Neural cell (in vitro differentiated cells): ENCODE measurements around the gene KNSTRN. TPM values are rescaled to one million over a fixed set of nuclear protein-coding genes. Genes with fewer than 3 reads are reported as not detected.

Experiments
- H2AFZ ChIP-seq: fragments of 200-600, 300-800 bp; sonication (generic), shearing (Covaris generic); 2 replicates; pipeline ENCODE4 v1.6.0; 2014; ENCODE audit warnings: low read depth, mild to moderate bottlenecking, antibody characterized with exemption, low read length, moderate library complexity
- H3F3A ChIP-seq: fragments of 200-600 bp; shearing (Covaris generic); 2 replicates; pipeline ENCODE4 v1.6.1; 2016; ENCODE audit warnings: mild to moderate bottlenecking, moderate library complexity, mixed read lengths, antibody characterized with exemption, low read length; ENCODE audit not compliant: insufficient read depth, poor library complexity, severe bottlenecking
- H3K27ac ChIP-seq: fragments of 200-600, 300-800 bp; sonication (generic), shearing (Covaris generic); 2 replicates; pipeline ENCODE4 v1.5.1; 2014; ENCODE audit warnings: mild to moderate bottlenecking, low read length, moderate library complexity
- H3K27me3 ChIP-seq: fragments of 300-800, 200-600 bp; sonication (generic), shearing (Covaris generic); 2 replicates; pipeline ENCODE4 v1.6.0; 2014; ENCODE audit warnings: mild to moderate bottlenecking, low read depth, low read length, moderate library complexity; ENCODE audit not compliant: insufficient read depth
- H3K36me3 ChIP-seq: fragments of 300-800, 200-600 bp; sonication (generic), shearing (Covaris generic); 2 replicates; pipeline ENCODE4 v1.5.1; 2014; ENCODE audit warnings: mild to moderate bottlenecking, antibody characterized with exemption, low read length, moderate library complexity; ENCODE audit not compliant: insufficient read depth
- H3K4me2 ChIP-seq: fragments of 300-800, 200-600 bp; sonication (generic), shearing (Covaris generic); 2 replicates; pipeline ENCODE4 v1.6.0; 2014; ENCODE audit warnings: mild to moderate bottlenecking, low read length
- H3K4me3 ChIP-seq: fragments of 300-800, 200-600 bp; sonication (generic), shearing (Covaris generic); 2 replicates; pipeline ENCODE4 v1.5.1; 2014; ENCODE audit warnings: mild to moderate bottlenecking, low read length, moderate library complexity
- H3K79me2 ChIP-seq: fragments of 200-600 bp; shearing (Covaris generic); replicated peaks from 2 replicates; pipeline ENCODE4 v1.6.0; 2014; ENCODE audit warnings: mild to moderate bottlenecking, low read length, moderate library complexity; ENCODE audit not compliant: insufficient read depth
- H3K9ac ChIP-seq: fragments of 300-800, 200-600 bp; sonication (generic), shearing (Covaris generic); 2 replicates; pipeline ENCODE4 v1.6.1; 2016; ENCODE audit warnings: mild to moderate bottlenecking, low read length, mixed read lengths
- H3K9me2 ChIP-seq: fragments of 200-600 bp; shearing (Covaris generic); 2 replicates; pipeline ENCODE4 v1.6.1; 2016; ENCODE audit warnings: mild to moderate bottlenecking, low read length, mixed read lengths; ENCODE audit not compliant: insufficient read depth
- H3K9me3 ChIP-seq: fragments of 200-600, 300-800 bp; sonication (generic), shearing (Covaris generic); 2 replicates; pipeline ENCODE4 v1.6.1; 2016; ENCODE audit warnings: mild to moderate bottlenecking, mixed run types, low read length, moderate library complexity, mixed read lengths
- H4K20me1 ChIP-seq: fragments of 200-600 bp; shearing (Covaris generic); 2 replicates; pipeline ENCODE4 v1.6.1; 2016; ENCODE audit warnings: mild to moderate bottlenecking, mixed run types; ENCODE audit not compliant: insufficient read depth
- CTCF ChIP-seq: fragments of 450-650 bp; IDR thresholded peaks from 2 replicates; pipeline ENCODE4 v1.5.1; 2014; ENCODE audit warnings: antibody characterized with exemption, mild to moderate bottlenecking, moderate library complexity; ENCODE audit not compliant: poor library complexity, severe bottlenecking
- EP300 ChIP-seq: fragments of 450-650 bp; conservative IDR thresholded peaks from 2 replicates; pipeline ENCODE4 v1.6.1; 2014; ENCODE audit warnings: antibody characterized with exemption, mild to moderate bottlenecking, moderate library complexity; ENCODE audit not compliant: poor library complexity, severe bottlenecking
- EZH2 ChIP-seq: fragments of 200-600, 300-800 bp; shearing (Covaris generic), sonication (generic); IDR thresholded peaks from 2 replicates; pipeline ENCODE4 v1.6.1; 2014; ENCODE audit warnings: antibody characterized with exemption, low read length, borderline replicate concordance, mild to moderate bottlenecking; ENCODE audit not compliant: insufficient read depth, poor library complexity, severe bottlenecking
- MXI1 ChIP-seq: fragments of 450-650 bp; conservative IDR thresholded peaks from 2 replicates; pipeline ENCODE4 v1.6.1; 2014; ENCODE audit warnings: antibody characterized with exemption, mild to moderate bottlenecking; ENCODE audit not compliant: poor library complexity, severe bottlenecking
- POLR2AphosphoS5 ChIP-seq: IDR thresholded peaks from 2 replicates; pipeline ENCODE4 v1.6.1; 2012
- RAD21 ChIP-seq: fragments of 450-650 bp; conservative IDR thresholded peaks from 2 replicates; pipeline ENCODE4 v1.6.1; 2014; ENCODE audit warnings: antibody characterized with exemption, mild to moderate bottlenecking, moderate library complexity
- REST ChIP-seq: IDR thresholded peaks from 2 replicates; pipeline ENCODE4 v1.6.1; 2012; ENCODE audit warnings: borderline replicate concordance
- SMC3 ChIP-seq: fragments of 450-650 bp; conservative IDR thresholded peaks from 2 replicates; pipeline ENCODE4 v1.6.1; 2014; ENCODE audit warnings: antibody characterized with exemption, mild to moderate bottlenecking, moderate library complexity; ENCODE audit not compliant: poor library complexity
- TAF1 ChIP-seq: IDR thresholded peaks from 2 replicates; pipeline ENCODE4 v1.6.1; 2012; ENCODE audit warnings: low read depth
- polyA plus RNA-seq: library from polyadenylated mRNA; depleted of rRNA; stranded (reverse); fragments of >200 nt; gene quantifications from 2 replicates; pipeline ENCODE4 v1.2.3, GENCODE V29; 2014

Gene KNSTRN
- polyA plus RNA-seq, 1 donor from 2014 or later: 38.3 TPM

- Histone ChIP-seq H3K36me3 (peaks cover 5% of the 10 kb centered on the region), H3K79me2 (no peaks in the 10 kb centered on the region), H3K9me2 (no peaks in the 10 kb centered on the region), H3K4me3 (no peak overlapping the region), H2AFZ (no peak overlapping the region), H3K9me3 (no peaks in the 10 kb centered on the region), H3K27ac (no peak overlapping the region), H3K9ac (no peak overlapping the region), H3K27me3 (no peaks in the 10 kb centered on the region), H4K20me1 (no peaks in the 10 kb centered on the region), H3K4me2 (no peak overlapping the region), H3F3A (no peaks in the 10 kb centered on the region)
- TF ChIP-seq POLR2AphosphoS5 (no peak), SMC3 (no peak), CTCF (no peak), TAF1 (no peak)
Observed at GRCh38 chr15:40409366-40409765, 26.8 kb downstream of the KNSTRN start.

GRCh38 chr15:40410476-40410875, 28.0 kb downstream of the KNSTRN start:
- H3K9me2 ChIP-seq: no peaks in the 10 kb centered on the region
- no peaks in the 10 kb centered on the region for H3K27me3 ChIP-seq
- no peaks in the 10 kb centered on the region for H3F3A ChIP-seq
- H3K79me2 ChIP-seq: no peaks in the 10 kb centered on the region
- no peak for TF ChIP-seq CTCF
- no peak for TF ChIP-seq POLR2AphosphoS5
- TF ChIP-seq TAF1: no peak
- no peak for TF ChIP-seq MXI1
- H3K4me3 ChIP-seq: no peak overlapping the region
- no peak overlapping the region for H3K9ac ChIP-seq
- no peak overlapping the region for H2AFZ ChIP-seq
- H3K9me3 ChIP-seq: no peaks in the 10 kb centered on the region
- H3K27ac ChIP-seq: no peak overlapping the region
- H3K36me3 ChIP-seq: peaks cover 5% of the 10 kb centered on the region
- H4K20me1 ChIP-seq: no peaks in the 10 kb centered on the region
- no peak overlapping the region for H3K4me2 ChIP-seq

- H3K4me2 ChIP-seq: no peak overlapping the region
- H4K20me1 ChIP-seq: no peaks in the 10 kb centered on the region
- no peak overlapping the region for H3K9ac ChIP-seq
- no peak overlapping the region for H3K27ac ChIP-seq
- no peaks in the 10 kb centered on the region for H3K27me3 ChIP-seq
- no peak overlapping the region for H2AFZ ChIP-seq
- no peaks in the 10 kb centered on the region for H3K9me2 ChIP-seq
- peaks cover 5% of the 10 kb centered on the region for H3K36me3 ChIP-seq
- H3K4me3 ChIP-seq: no peak overlapping the region
- no peak for TF ChIP-seq EZH2
- TF ChIP-seq TAF1: no peak
- TF ChIP-seq EP300: no peak
- no peak for TF ChIP-seq RAD21
- TF ChIP-seq SMC3: no peak
- no peak for TF ChIP-seq POLR2AphosphoS5
- TF ChIP-seq CTCF: no peak
- TF ChIP-seq REST: no peak
- no peaks in the 10 kb centered on the region for H3K79me2 ChIP-seq
- no peaks in the 10 kb centered on the region for H3F3A ChIP-seq
- no peaks in the 10 kb centered on the region for H3K9me3 ChIP-seq
Observed at GRCh38 chr15:40412095-40412759, 29.7 kb downstream of the KNSTRN start.
